ENCODE data around the gene KCNIP4.

GRCh38 chr4:21413807-21414370, 534.7 kb downstream of the KCNIP4 start:
- TF ChIP-seq CTCF (conservative IDR thresholded peaks at IDR 0.05) (no peak), EZH2 (IDR thresholded peaks at IDR 0.05; ENCODE audit: low read depth) (no peak)
